Loucy (cell line): ENCODE measurements around the gene MEPCE.
A peak's percentile ranks its signal among the peaks of the same experiment; 100 is the strongest.
"Not testable (repeated sequence)": the region's sequence is repeated elsewhere in the genome, so short reads cannot be mapped to it uniquely, and the experiment has no call there.

Experiments used
- H2AFZ ChIP-seq: fragments of 200-600 bp; sonication (generic); 2 replicates; pipeline ENCODE4 v1.6.0; 2016; ENCODE audit warnings: antibody characterized with exemption, mild to moderate bottlenecking, low read length, moderate library complexity
- H3F3A ChIP-seq: fragments of 200-600 bp; 2 replicates; pipeline ENCODE4 v1.6.0; 2016; ENCODE audit warnings: antibody characterized with exemption, low read depth, mild to moderate bottlenecking
- H3K27me3 ChIP-seq: fragments of 200-600 bp; sonication (generic); 2 replicates; pipeline ENCODE4 v1.6.1; 2014; ENCODE audit warnings: low read length, mild to moderate bottlenecking; ENCODE audit not compliant: insufficient read depth, poor library complexity, severe bottlenecking
- H3K36me3 ChIP-seq: fragments of 200-600 bp; sonication (generic); 2 replicates; pipeline ENCODE4 v1.6.1; 2016; ENCODE audit warnings: low read length; ENCODE audit not compliant: insufficient read depth
- H3K4me1 ChIP-seq: fragments of 200-600 bp; sonication (generic); 2 replicates; pipeline ENCODE4 v1.5.1; 2014; ENCODE audit warnings: low read length, mild to moderate bottlenecking; ENCODE audit not compliant: insufficient read depth, poor library complexity, severe bottlenecking
- H3K4me2 ChIP-seq: fragments of 200-600 bp; sonication (generic); 2 replicates; pipeline ENCODE4 v1.6.0; 2014; ENCODE audit warnings: antibody characterized with exemption, low read length, low read depth, mild to moderate bottlenecking; ENCODE audit not compliant: poor library complexity, severe bottlenecking
- H3K4me3 ChIP-seq: fragments of 200-600 bp; sonication (generic); 2 replicates; pipeline ENCODE4 v1.5.1; 2014; ENCODE audit warnings: low read length, mild to moderate bottlenecking, mixed read lengths; ENCODE audit not compliant: poor library complexity, severe bottlenecking
- H3K79me2 ChIP-seq: fragments of 200-600 bp; sonication (generic); 2 replicates; pipeline ENCODE4 v1.6.1; 2014; ENCODE audit warnings: low read length; ENCODE audit not compliant: insufficient read depth
- H3K9ac ChIP-seq: fragments of 200-600 bp; sonication (generic); 2 replicates; pipeline ENCODE4 v1.6.0; 2014; ENCODE audit warnings: mild to moderate bottlenecking, low read depth, low read length, moderate library complexity; ENCODE audit not compliant: poor library complexity, severe bottlenecking
- H3K9me2 ChIP-seq: fragments of 200-600 bp; sonication (generic); replicated peaks from 2 replicates; pipeline ENCODE4 v1.6.1; 2016; ENCODE audit warnings: low read depth, low read length, mixed read lengths
- H3K9me3 ChIP-seq: fragments of 200-600 bp; sonication (generic); 2 replicates; pipeline ENCODE4 v1.6.1; 2014; ENCODE audit warnings: mild to moderate bottlenecking, antibody characterized with exemption, low read length, low read depth; ENCODE audit not compliant: insufficient read depth
- H4K20me1 ChIP-seq: fragments of 200-600 bp; sonication (generic); 2 replicates; pipeline ENCODE4 v1.6.0; 2014; ENCODE audit warnings: antibody characterized with exemption, low read length, mild to moderate bottlenecking; ENCODE audit not compliant: insufficient read depth, poor library complexity, severe bottlenecking
- CTCF ChIP-seq: fragments of 200-600 bp; sonication (generic); conservative IDR thresholded peaks from 2 replicates; pipeline ENCODE4 v1.5.1; 2014; ENCODE audit warnings: mild to moderate bottlenecking, antibody characterized with exemption, low read length
- EZH2phosphoT487 ChIP-seq: fragments of 200-600 bp; IDR thresholded peaks from 2 replicates; pipeline ENCODE4 v1.6.1; 2018; ENCODE audit warnings: antibody characterized with exemption, mild to moderate bottlenecking, moderate library complexity, borderline replicate concordance

Gene MEPCE

GRCh38 chr7:100429637-100430492 lies at the start of gene MEPCE:
Gene MEPCE (plus strand): TSS chr7:100429831. CDS start chr7:100430019, 188 bp downstream.
- Histone ChIP-seq H3K4me1 (peaks cover 47% of the 10 kb centered on the region), H2AFZ (peak within 1 kb of the TSS; percentile 80), H4K20me1 (peaks cover 45% of the 10 kb centered on the region), H3K9me3 (no peaks in the 10 kb centered on the region), H3K27me3 (no peaks in the 10 kb centered on the region), H3K36me3 (peaks cover 29% of the 10 kb centered on the region; the same call in 1 of the 2 replicates), H3K4me3 (peak within 1 kb of the TSS; percentile 85), H3K4me2 (peak within 1 kb of the TSS; percentile 83), H3F3A (peaks cover 8% of the 10 kb centered on the region; the same call in 1 of the 2 replicates), H3K9ac (peak within 1 kb of the TSS; percentile 98), H3K79me2 (peaks cover 52% of the 10 kb centered on the region), H3K9me2 (no peaks in the 10 kb centered on the region)
- TF ChIP-seq EZH2phosphoT487: no peak
- TF ChIP-seq CTCF: no peak

GRCh38 chr7:100380196-100380595 lies 49.4 kb upstream of the MEPCE start:
- H3K4me2 ChIP-seq: no peak overlapping the region
- no peaks in the 10 kb centered on the region for H3K4me1 ChIP-seq
- H3K36me3 ChIP-seq: no peaks in the 10 kb centered on the region
- no peak overlapping the region for H3K4me3 ChIP-seq
- H3K9ac ChIP-seq: no peak overlapping the region
- H3K9me3 ChIP-seq: no peaks in the 10 kb centered on the region
- TF ChIP-seq CTCF (no peak), EZH2phosphoT487 (no peak)
- no peaks in the 10 kb centered on the region for H3K9me2 ChIP-seq
- no peaks in the 10 kb centered on the region for H3K27me3 ChIP-seq
- H2AFZ ChIP-seq: no peak overlapping the region
- no peaks in the 10 kb centered on the region for H3F3A ChIP-seq
- H4K20me1 ChIP-seq: no peaks in the 10 kb centered on the region
- H3K79me2 ChIP-seq: no peaks in the 10 kb centered on the region

- H3K79me2 ChIP-seq, H3F3A ChIP-seq, H3K9me3 ChIP-seq, H3K9ac ChIP-seq, H3K36me3 ChIP-seq, H4K20me1 ChIP-seq, H3K9me2 ChIP-seq, H3K27me3 ChIP-seq, H3K4me1 ChIP-seq, H3K4me2 ChIP-seq, H2AFZ ChIP-seq, H3K4me3 ChIP-seq: not testable (repeated sequence)
Measured at GRCh38 chr7:100381531-100382233, 47.9 kb upstream of the MEPCE start.

- H3K4me1 ChIP-seq: not testable (repeated sequence)
Measured at GRCh38 chr7:100382234-100382853, 47.3 kb upstream of the MEPCE start.

More at GRCh38 chr7:100382234-100382853, 47.3 kb upstream of the MEPCE start:
- not testable (repeated sequence) for H3K9ac ChIP-seq, H3K36me3 ChIP-seq, H3K79me2 ChIP-seq, H3K9me2 ChIP-seq, H3K9me3 ChIP-seq, H3K4me2 ChIP-seq, H3K4me3 ChIP-seq, H3F3A ChIP-seq, H4K20me1 ChIP-seq, H3K27me3 ChIP-seq
- 0 out of 2 replicates have a peak overlapping the region, but pooled peaks have one; percentile 4 for H2AFZ ChIP-seq
